GM12801 (cell line): ENCODE measurements around the gene VSIG4.

ENCODE experiments used
- TF ChIP-seq, protein P1 (sequence below): IDR thresholded peaks from one replicate; pipeline ENCODE4 v1.5.1; 2011; ENCODE audit warnings: control low read depth; ENCODE audit not compliant: insufficient read length; ENCODE audit errors: extremely low read depth

Gene VSIG4

DNA sequence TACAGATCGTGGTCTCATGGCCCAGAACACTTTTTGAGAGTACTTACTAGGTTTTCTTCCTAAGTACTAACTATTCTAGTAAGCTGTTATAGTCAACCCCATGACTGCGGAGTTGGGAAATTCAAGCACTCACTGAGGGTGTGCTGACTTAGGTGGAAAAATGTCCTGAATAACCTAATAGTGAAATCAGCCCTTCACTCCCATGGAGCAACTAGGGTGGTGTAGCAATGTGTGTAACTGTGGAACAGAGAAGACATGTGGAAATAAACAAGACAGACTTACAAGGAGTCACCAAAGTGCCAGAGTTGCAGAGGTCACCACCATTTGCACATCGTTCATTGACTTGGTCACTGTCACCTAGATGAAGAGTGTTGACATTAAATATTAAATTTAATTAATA, 12.1 kb upstream of the VSIG4 start:
- TF ChIP-seq, protein P1, sequence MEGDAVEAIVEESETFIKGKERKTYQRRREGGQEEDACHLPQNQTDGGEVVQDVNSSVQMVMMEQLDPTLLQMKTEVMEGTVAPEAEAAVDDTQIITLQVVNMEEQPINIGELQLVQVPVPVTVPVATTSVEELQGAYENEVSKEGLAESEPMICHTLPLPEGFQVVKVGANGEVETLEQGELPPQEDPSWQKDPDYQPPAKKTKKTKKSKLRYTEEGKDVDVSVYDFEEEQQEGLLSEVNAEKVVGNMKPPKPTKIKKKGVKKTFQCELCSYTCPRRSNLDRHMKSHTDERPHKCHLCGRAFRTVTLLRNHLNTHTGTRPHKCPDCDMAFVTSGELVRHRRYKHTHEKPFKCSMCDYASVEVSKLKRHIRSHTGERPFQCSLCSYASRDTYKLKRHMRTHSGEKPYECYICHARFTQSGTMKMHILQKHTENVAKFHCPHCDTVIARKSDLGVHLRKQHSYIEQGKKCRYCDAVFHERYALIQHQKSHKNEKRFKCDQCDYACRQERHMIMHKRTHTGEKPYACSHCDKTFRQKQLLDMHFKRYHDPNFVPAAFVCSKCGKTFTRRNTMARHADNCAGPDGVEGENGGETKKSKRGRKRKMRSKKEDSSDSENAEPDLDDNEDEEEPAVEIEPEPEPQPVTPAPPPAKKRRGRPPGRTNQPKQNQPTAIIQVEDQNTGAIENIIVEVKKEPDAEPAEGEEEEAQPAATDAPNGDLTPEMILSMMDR: no peak

DNA sequence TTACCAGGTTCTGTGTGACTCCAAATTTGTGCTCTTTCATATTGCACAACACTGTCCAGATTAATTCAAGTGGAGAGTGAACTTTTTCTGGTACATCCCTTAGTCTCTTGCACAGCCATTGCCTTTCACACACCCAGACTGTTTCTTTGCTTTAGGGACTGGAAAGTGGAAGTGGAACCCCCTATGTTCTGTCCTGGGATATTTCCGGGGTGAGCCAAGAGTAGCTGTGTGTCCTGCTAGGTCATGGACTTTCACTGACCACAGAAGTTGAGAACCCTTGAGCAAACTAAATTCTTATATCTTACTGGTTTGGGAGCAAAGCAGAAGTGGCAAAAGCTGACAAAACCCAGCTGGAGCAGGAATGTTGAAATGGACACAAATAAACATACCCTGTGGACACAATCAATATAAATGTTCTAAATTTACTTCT, 10.3 kb upstream of the VSIG4 start:
- TF ChIP-seq, protein P1: no peak

DNA sequence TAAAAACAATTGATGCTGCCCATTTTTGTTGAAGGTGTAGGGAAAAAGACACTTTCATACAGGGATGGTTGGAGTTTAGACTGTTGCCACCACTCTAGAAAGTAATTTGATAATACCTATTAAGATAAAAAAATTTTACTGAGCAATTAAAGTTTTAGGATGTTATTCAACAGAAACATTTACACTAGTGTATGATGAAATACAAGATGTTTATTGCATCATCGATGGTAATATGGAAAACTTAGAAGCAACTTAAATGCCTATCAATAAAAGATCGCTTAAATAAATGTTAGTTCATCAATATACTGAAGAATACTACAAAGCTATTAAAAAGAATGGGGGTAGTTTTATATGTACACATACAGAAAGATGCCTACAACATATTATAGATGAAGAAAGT, 9.2 kb upstream of the VSIG4 start:
- TF ChIP-seq, protein P1: no peak

- TF ChIP-seq, protein P1: no peak
These were observed 6.8 kb upstream of the VSIG4 start for GRCh38 chrX:66046612-66047235.

- TF ChIP-seq, protein P1: no peak
These were observed 6.0 kb upstream of the VSIG4 start for GRCh38 chrX:66045894-66046293.

DNA sequence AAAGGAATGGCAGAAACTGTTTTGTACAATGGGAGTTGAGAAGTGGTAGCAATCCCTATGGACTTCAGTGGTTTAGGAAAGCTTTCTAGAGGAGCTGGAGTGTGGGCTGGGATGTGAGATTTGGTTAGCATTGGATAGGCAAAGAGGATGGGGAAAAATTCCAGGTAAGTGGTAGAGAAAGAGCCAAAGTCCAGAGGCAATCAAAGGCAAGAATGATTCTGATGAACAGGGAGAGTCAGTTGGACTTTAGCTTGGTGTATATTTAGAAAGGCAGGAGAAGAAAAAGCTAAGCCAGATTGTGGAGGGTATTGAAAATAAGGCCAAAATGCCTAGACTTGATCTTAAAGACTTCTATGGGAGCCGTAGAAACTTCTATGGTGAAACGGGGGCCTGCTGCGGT, 3.7 kb upstream of the VSIG4 start:
- TF ChIP-seq, protein P1: no peak

DNA sequence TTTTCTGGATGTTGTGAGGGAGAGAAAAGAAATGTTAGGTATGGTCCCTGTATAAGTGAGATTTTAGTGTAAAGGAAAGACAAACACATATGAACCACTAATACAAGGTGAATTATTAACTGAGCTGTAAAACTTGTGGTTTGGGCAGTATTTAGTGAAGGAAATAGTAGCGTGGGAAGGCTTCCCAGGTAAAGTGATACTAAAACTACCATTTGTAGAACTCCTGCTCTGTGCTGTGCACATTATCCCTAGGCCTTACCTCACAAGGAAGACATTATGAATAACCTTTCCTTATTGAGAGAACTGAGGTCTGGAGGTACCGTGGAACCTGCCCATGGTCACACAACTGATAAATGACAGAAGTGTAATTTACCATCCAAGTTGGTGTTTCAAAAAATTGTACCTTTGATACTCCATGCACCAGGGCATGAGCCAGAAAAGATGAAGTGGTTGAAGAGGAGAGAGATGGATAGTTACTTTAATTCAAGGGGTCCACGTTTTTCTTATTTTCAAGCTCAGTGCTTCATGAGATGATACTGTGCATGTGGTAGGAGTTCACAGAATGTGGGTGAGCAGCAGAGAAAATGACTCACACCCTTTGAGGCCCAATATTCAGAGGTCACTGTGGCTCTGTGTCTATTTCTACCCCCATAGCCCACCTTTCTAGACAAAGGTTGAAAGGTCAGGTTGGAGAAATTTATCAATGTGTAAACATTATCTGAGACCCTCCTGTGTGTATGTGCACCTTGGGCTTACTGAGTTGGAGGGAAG, 2.6 kb upstream of the VSIG4 start:
- TF ChIP-seq, protein P1: no peak
